HG02610 (cell line): Measurements from ENCODE around the gene DUSP22.
A peak's percentile ranks its signal among the peaks of the same experiment; 100 is the strongest.

Source experiments
- ATAC-seq: cut with Tn5 transposase; IDR thresholded peaks from one replicate; pipeline ENCODE4 v1.9.1; 2021; ENCODE audit warnings: mild to moderate bottlenecking, moderate library complexity; ENCODE audit not compliant: unreplicated experiment

Gene DUSP22

GRCh38 chr6:308768-309167, 16.5 kb downstream of the DUSP22 start:
- no peak for ATAC-seq

- ATAC-seq, result no peak
These were observed 17.7 kb downstream of the DUSP22 start for GRCh38 chr6:309947-310346.

GRCh38 chr6:310671-311070, 18.4 kb downstream of the DUSP22 start:
- ATAC-seq, result no peak

GRCh38 chr6:311679-312220, 19.5 kb downstream of the DUSP22 start:
- ATAC-seq, result no peak

GRCh38 chr6:313087-313486, 20.8 kb downstream of the DUSP22 start:
- ATAC-seq, result no peak

GRCh38 chr6:313917-314316, 21.6 kb downstream of the DUSP22 start:
- no peak for ATAC-seq

- ATAC-seq, result no peak
These were observed 22.1 kb downstream of the DUSP22 start for GRCh38 chr6:314377-314776.

GRCh38 chr6:315226-315625, 22.9 kb downstream of the DUSP22 start:
- ATAC-seq, result no peak

GRCh38 chr6:315921-316752, 23.9 kb downstream of the DUSP22 start:
- no peak for ATAC-seq

GRCh38 chr6:316753-317038, 24.4 kb downstream of the DUSP22 start:
- ATAC-seq, result no peak

- ATAC-seq, result no peak
These were observed 24.8 kb downstream of the DUSP22 start for GRCh38 chr6:317060-317447.

- peak; percentile 35 for ATAC-seq
These were observed 25.3 kb downstream of the DUSP22 start for GRCh38 chr6:317448-318144.

GRCh38 chr6:318243-318890, 26.1 kb downstream of the DUSP22 start:
- no peak for ATAC-seq

GRCh38 chr6:319177-320131, 27.2 kb downstream of the DUSP22 start:
- ATAC-seq, result peak; percentile 46

- no peak for ATAC-seq
These were observed 28.3 kb downstream of the DUSP22 start for GRCh38 chr6:320351-321157.

- no peak for ATAC-seq
These were observed 28.8 kb downstream of the DUSP22 start for GRCh38 chr6:321158-321438.

GRCh38 chr6:321536-322258, 29.4 kb downstream of the DUSP22 start:
- no peak for ATAC-seq

- no peak for ATAC-seq
These were observed 30.1 kb downstream of the DUSP22 start for GRCh38 chr6:322259-322930.
